HG03060 (cell line): ENCODE measurements around the gene DCAF15.
"Not testable (repeated sequence)": the region's sequence is repeated elsewhere in the genome, so short reads cannot be mapped to it uniquely, and the experiment has no call there.

Experiments
- ATAC-seq: cut with Tn5 transposase; IDR thresholded peaks from one replicate; pipeline ENCODE4 v1.9.1; 2021; ENCODE audit warnings: low read depth, moderate number of reproducible peaks; ENCODE audit not compliant: unreplicated experiment

Gene DCAF15

GRCh38 chr19:13973479-13973878 lies 21.2 kb downstream of the DCAF15 start:
- ATAC-seq: not testable (repeated sequence)

GRCh38 chr19:13974073-13974472 lies 21.8 kb downstream of the DCAF15 start:
- ATAC-seq: no peak

GRCh38 chr19:13975870-13976269 lies 23.6 kb downstream of the DCAF15 start:
- ATAC-seq: no peak

GRCh38 chr19:13976446-13976845 lies 24.1 kb downstream of the DCAF15 start:
- no peak for ATAC-seq

GRCh38 chr19:13977803-13978202 lies 25.5 kb downstream of the DCAF15 start:
- ATAC-seq: no peak

- no peak for ATAC-seq
Observed at GRCh38 chr19:13978351-13979243, 26.3 kb downstream of the DCAF15 start.

- no peak for ATAC-seq
Observed at GRCh38 chr19:13979244-13979615, 26.9 kb downstream of the DCAF15 start.

- ATAC-seq: no peak
Observed at GRCh38 chr19:13979686-13980085, 27.4 kb downstream of the DCAF15 start.

- ATAC-seq: no peak
Observed at GRCh38 chr19:13980340-13980739, 28.0 kb downstream of the DCAF15 start.

- no peak for ATAC-seq
Observed at GRCh38 chr19:13981021-13981420, 28.7 kb downstream of the DCAF15 start.

GRCh38 chr19:13981467-13981866 lies 29.2 kb downstream of the DCAF15 start:
- ATAC-seq: no peak

GRCh38 chr19:13981988-13982501 lies 29.7 kb downstream of the DCAF15 start:
- no peak for ATAC-seq

- no peak for ATAC-seq
Observed at GRCh38 chr19:13982773-13983172, 30.5 kb downstream of the DCAF15 start.

GRCh38 chr19:13983213-13983889 lies 31.0 kb downstream of the DCAF15 start:
- ATAC-seq: no peak

- ATAC-seq: no peak
Observed at GRCh38 chr19:13984186-13984585, 31.9 kb downstream of the DCAF15 start.

- no peak for ATAC-seq
Observed at GRCh38 chr19:13984875-13985741, 32.8 kb downstream of the DCAF15 start.

- peak; percentile 14 for ATAC-seq
Observed at GRCh38 chr19:13985771-13986347, 33.5 kb downstream of the DCAF15 start.

- peak; percentile 53 for ATAC-seq
Observed at GRCh38 chr19:13986348-13986904, 34.1 kb downstream of the DCAF15 start.

GRCh38 chr19:13987101-13987890 lies 35.0 kb downstream of the DCAF15 start:
- ATAC-seq: no peak
